Transverse colon (tissue), 4 donors: Measurements from ENCODE around the gene GOLM1. TPM values are rescaled to one million over a fixed set of nuclear protein-coding genes. Genes with fewer than 3 reads are reported as not detected.
"Not testable (repeated sequence)": the region's sequence is repeated elsewhere in the genome, so short reads cannot be mapped to it uniquely, and the experiment has no call there.

ENCODE experiments used
- DNase-seq: peaks from one replicate; pipeline ENCODE4 v3.0.0-alpha.2; 2019
- H3K27ac ChIP-seq, 4 donors: fragments of 200-600 bp; sonication (generic); 2 replicates each; pipeline ENCODE4 v1.5.1; 2016 to 2018; ENCODE audit warnings: inconsistent platforms in 4 of 4
- H3K27me3 ChIP-seq: fragments of 200-600 bp; sonication (generic); 2 replicates; pipeline ENCODE4 v1.5.1; 2017; ENCODE audit warnings: inconsistent platforms
- H3K36me3 ChIP-seq, 4 donors: fragments of 200-600 bp; sonication (generic); 2 replicates each; pipeline ENCODE4 v1.5.1; 2017 to 2019; ENCODE audit warnings: inconsistent platforms in 4 of 4
- H3K4me1 ChIP-seq, 4 donors: fragments of 200-600 bp; sonication (generic); 2 replicates each; pipeline ENCODE4 v1.5.1; 2017 to 2020; ENCODE audit warnings: inconsistent platforms in 4 of 4
- H3K4me3 ChIP-seq, 4 donors: fragments of 200-600 bp; sonication (generic); 1 replicate in 1 of 4; 2 replicates in 3 of 4; pipeline versions ENCODE4 v1.5.1 to v1.6.1; 2017 to 2019; ENCODE audit warnings: inconsistent platforms in 4 of 4
- H3K9me3 ChIP-seq, 2 donors: fragments of 200-600 bp; sonication (generic); 2 replicates each; pipeline ENCODE4 v1.5.1; 2017 to 2019; ENCODE audit warnings: inconsistent platforms in 2 of 2
- EP300 ChIP-seq: sonication (generic); formaldehyde crosslinking; IDR thresholded peaks from one replicate; pipeline ENCODE4 v1.6.1; 2017; ENCODE audit warnings: antibody characterized with exemption, low read depth
- POLR2A ChIP-seq: fragments of 450-650 bp; IDR thresholded peaks from one replicate; pipeline ENCODE4 v1.6.1; 2016; ENCODE audit warnings: antibody characterized with exemption, mild to moderate bottlenecking, moderate library complexity
- POLR2AphosphoS5 ChIP-seq, 3 donors: sonication (generic); formaldehyde crosslinking; IDR thresholded peaks; one replicate each; pipeline ENCODE4 v1.6.1; 2016; ENCODE audit warnings: antibody characterized with exemption in 3 of 3
- WGBS, 2 donors: methylation state at CpG; one replicate each; pipeline ENCODE4 v1.1.5; 2018; ENCODE audit warnings: low coverage in 1 of 2; 5-methylcytosine and 5-hydroxymethylcytosine counted together
- in situ Hi-C, 4 donors: fragments of 200-750 bp; cut with MboI; loops; one replicate each; pipeline versions ENCODE4 v1.15.0 to v1.15.1; 2017; ENCODE audit warnings: low sequenced_read_pairs in 3 of 4, low pct_ligation_motif_present in 1 of 4, low pct_unique_long_range_greater_than_20kb in 1 of 4
- intact Hi-C: fragments of 100-400 bp; cut with DNase I; formaldehyde crosslinking; loops from one replicate; pipeline ENCODE4 v1.15.1; 2023; ENCODE audit warnings: low total_unique reads
- total RNA-seq, 4 donors: library from RNA; depleted of rRNA; stranded (reverse); fragments of >200 nt; gene quantifications; one replicate each; pipeline ENCODE4 v1.1.0, GENCODE V29; 2016
- TF ChIP-seq, protein P1 (sequence below), 5 experiments: fragments of 200-600 bp in 3 of 5; fragments of 450-650 bp in 2 of 5; sonication (generic) in 3 of 5; IDR thresholded peaks; 1 replicate in 2 of 5; 2 replicates in 3 of 5; pipeline ENCODE4 v1.5.1; 2016 to 2017; ENCODE audit warnings: antibody characterized with exemption in 5 of 5, inconsistent platforms in 3 of 5, mild to moderate bottlenecking in 2 of 5, moderate library complexity in 1 of 5

GOLM1 gene, protein sequence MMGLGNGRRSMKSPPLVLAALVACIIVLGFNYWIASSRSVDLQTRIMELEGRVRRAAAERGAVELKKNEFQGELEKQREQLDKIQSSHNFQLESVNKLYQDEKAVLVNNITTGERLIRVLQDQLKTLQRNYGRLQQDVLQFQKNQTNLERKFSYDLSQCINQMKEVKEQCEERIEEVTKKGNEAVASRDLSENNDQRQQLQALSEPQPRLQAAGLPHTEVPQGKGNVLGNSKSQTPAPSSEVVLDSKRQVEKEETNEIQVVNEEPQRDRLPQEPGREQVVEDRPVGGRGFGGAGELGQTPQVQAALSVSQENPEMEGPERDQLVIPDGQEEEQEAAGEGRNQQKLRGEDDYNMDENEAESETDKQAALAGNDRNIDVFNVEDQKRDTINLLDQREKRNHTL
- 100 to 1,000 TPM in 3 of 4 donors, 10 to 100 TPM in 1; 96.1 to 295 (median 177) TPM for total RNA-seq

DNA sequence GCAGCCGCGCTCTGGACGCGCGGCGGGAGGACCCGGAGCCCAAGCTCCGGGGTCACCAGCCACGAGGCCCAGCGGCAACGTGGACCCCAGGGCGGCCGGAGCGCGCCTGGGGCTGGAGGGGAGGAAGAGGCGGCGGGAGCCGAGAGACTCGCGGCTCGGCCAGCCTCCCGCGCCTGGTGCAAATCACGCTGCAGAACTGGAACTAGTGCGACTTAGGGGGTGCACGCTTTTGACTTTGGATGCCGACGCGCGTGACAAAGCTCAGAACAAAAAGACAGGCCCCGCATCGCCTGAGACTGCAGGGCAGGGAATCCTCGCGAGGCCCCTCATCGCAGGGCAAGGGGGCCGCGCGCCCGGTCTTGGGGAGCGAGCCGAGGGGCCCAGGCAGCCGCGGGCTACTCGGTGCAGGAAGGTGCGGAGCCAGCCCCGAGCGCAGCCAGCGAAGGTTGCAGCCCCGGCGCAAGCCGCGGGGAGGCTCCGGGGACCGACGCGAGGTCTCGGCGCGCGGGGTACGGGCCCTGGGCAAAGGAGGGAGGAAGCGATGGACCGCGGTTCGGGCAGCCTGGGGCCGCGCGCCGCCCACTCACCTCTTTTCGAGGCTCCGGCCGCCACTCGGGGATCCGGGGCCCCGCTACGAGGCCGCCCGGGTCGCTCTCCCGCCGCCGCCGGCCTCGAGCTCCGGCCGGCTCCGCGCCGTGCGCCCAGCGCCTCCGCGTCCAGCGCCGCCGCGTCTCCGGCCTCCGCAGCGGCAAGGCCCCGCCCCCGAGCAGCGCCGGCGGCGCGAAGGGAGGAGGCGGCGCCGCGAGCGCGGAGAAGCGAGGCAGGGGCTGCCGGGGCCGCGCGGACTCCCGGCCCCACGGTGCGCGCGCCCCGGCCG is at the start of gene GOLM1:
Gene GOLM1, minus strand, starts transcription at position 735 of the 877 bp plus-strand sequence. CDS start 20,238 bp downstream, outside the sequence.
- peak; percentile 61 for DNase-seq
- no peaks in the 10 kb centered on the region for H3K9me3 ChIP-seq
- intact Hi-C loops: no loop called here
- H3K4me3 ChIP-seq: peak within 1 kb of the TSS; percentile 69 to 97 (median 94)
- H3K27me3 ChIP-seq: no peaks in the 10 kb centered on the region
- no peaks in the 10 kb centered on the region for H3K36me3 ChIP-seq
- WGBS, 2 donors: 1% methylated on average over 68 of the region's 125 CpGs; no CpG with 5 or more reads in 1 of the 2 donors
- H3K4me1 ChIP-seq: peaks cover 7 to 50% (median 31%) of the 10 kb centered on the region in 4 donors
- in situ Hi-C loops: no loop called here
- TF ChIP-seq EP300 (no peak), POLR2A (no peak), POLR2AphosphoS5 (IDR thresholded peaks at IDR 0.05) (no peak)
- TF ChIP-seq, protein P1, sequence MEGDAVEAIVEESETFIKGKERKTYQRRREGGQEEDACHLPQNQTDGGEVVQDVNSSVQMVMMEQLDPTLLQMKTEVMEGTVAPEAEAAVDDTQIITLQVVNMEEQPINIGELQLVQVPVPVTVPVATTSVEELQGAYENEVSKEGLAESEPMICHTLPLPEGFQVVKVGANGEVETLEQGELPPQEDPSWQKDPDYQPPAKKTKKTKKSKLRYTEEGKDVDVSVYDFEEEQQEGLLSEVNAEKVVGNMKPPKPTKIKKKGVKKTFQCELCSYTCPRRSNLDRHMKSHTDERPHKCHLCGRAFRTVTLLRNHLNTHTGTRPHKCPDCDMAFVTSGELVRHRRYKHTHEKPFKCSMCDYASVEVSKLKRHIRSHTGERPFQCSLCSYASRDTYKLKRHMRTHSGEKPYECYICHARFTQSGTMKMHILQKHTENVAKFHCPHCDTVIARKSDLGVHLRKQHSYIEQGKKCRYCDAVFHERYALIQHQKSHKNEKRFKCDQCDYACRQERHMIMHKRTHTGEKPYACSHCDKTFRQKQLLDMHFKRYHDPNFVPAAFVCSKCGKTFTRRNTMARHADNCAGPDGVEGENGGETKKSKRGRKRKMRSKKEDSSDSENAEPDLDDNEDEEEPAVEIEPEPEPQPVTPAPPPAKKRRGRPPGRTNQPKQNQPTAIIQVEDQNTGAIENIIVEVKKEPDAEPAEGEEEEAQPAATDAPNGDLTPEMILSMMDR (IDR thresholded peaks at IDR 0.05): peak in 2 of 5 experiments; percentile 11 to 18
- H3K27ac ChIP-seq: peak within 1 kb of the TSS; percentile 91 to 94 (median 92)

- H3K4me1 ChIP-seq, H3K36me3 ChIP-seq, H3K4me3 ChIP-seq, in situ Hi-C loops, H3K9me3 ChIP-seq, H3K27me3 ChIP-seq, H3K27ac ChIP-seq, intact Hi-C loops, DNase-seq: not testable (repeated sequence)
- WGBS, 2 donors: 50 to 87% methylated on average over 1 to 4 of the region's 4 CpGs
Observed at GRCh38 chr9:86146671-86147070, 47.3 kb upstream of the GOLM1 start.

- intact Hi-C loops, H3K4me3 ChIP-seq, H3K27ac ChIP-seq, H3K27me3 ChIP-seq, H3K9me3 ChIP-seq, H3K4me1 ChIP-seq, in situ Hi-C loops, DNase-seq, H3K36me3 ChIP-seq: not testable (repeated sequence)
- WGBS, 2 donors: 86% methylated on average over 1 of the region's 1 CpG; no CpG with 5 or more reads in 1 of the 2 donors
Observed at GRCh38 chr9:86145960-86146359, 46.6 kb upstream of the GOLM1 start.

- Histone ChIP-seq H3K4me3 (no peak overlapping the region), H3K36me3 (no peaks in the 10 kb centered on the region), H3K27me3 (no peaks in the 10 kb centered on the region), H3K27ac (no peak overlapping the region), H3K9me3 (peaks cover 5 to 6% of the 10 kb centered on the region in 2 donors), H3K4me1 (no peaks in the 10 kb centered on the region)
- intact Hi-C loops: no loop called here
- DNase-seq: no peak
- 93 to 100% methylated on average over 2 of the region's 2 CpGs for WGBS, 2 donors
- in situ Hi-C loops: no loop called here
- TF ChIP-seq POLR2A (no peak), POLR2AphosphoS5 (IDR thresholded peaks at IDR 0.05) (no peak), EP300 (no peak)
- TF ChIP-seq, protein P1 (IDR thresholded peaks at IDR 0.05): no peak
Observed at GRCh38 chr9:86142973-86143372, 43.6 kb upstream of the GOLM1 start.

DNA sequence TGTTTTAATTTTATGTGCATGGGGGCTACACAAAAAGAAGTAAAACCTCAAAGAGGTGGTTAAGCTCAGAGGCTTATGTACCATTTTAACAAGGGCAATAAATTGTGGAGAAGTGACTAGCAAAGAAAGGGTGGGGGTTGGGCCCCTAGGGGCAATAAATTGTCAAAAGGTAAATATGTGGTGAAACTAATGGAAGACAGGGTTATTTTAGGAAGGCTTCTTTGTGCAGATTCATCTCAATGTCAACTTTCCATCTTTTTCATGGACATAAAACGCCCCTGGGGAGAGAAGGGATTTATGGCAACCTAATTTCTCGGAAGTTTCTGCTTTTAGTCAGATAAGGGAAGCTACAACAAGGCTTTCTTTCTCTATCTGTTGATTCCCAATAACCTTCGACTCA is 42.5 kb upstream of the GOLM1 start:
- peaks cover 5 to 6% of the 10 kb centered on the region in 2 donors for H3K9me3 ChIP-seq
- in situ Hi-C loops: no loop called here
- no peak overlapping the region for H3K27ac ChIP-seq
- H3K4me3 ChIP-seq: no peak overlapping the region
- intact Hi-C loops: no loop called here
- no peak for DNase-seq
- H3K27me3 ChIP-seq: no peaks in the 10 kb centered on the region
- 60 to 70% methylated on average over 3 of the region's 3 CpGs for WGBS, 2 donors
- H3K36me3 ChIP-seq: no peaks in the 10 kb centered on the region
- H3K4me1 ChIP-seq: no peaks in the 10 kb centered on the region
- TF ChIP-seq POLR2AphosphoS5 (IDR thresholded peaks at IDR 0.05) (no peak), POLR2A (no peak), EP300 (no peak)
- TF ChIP-seq, protein P1 (IDR thresholded peaks at IDR 0.05): no peak
